Activated CD4-positive, alpha-beta T cell treated with anti-CD3 and anti-CD28 coated beads for 36 hours (primary cell): ENCODE measurements around the gene EPHB1. TPM values are rescaled to one million over a fixed set of nuclear protein-coding genes. Genes with fewer than 3 reads are reported as not detected.

ENCODE experiments used
- ATAC-seq: fragments of 200-7000 bp; cut with Tn5 transposase; one replicate; pipeline ENCODE4 v1.10.0; 2021; ENCODE audit warnings: mild to moderate bottlenecking, moderate library complexity
- CTCF ChIA-PET: fragments of 350-600 bp; sonication (Branson Sonifier 250); formaldehyde crosslinking; loops from one replicate; lab custom pipeline; 2021; ENCODE audit warnings: antibody characterized with exemption; lab: Charles Lee
- POLR2A ChIA-PET: fragments of 350-600 bp; sonication (Branson Sonifier 250); formaldehyde crosslinking; loops from one replicate; lab custom pipeline; 2021; ENCODE audit warnings: antibody characterized with exemption, inconsistent platforms; lab: Charles Lee
- DNase-seq: peaks from one replicate; pipeline ENCODE4 v3.0.0-alpha.2; 2020
- H3K27ac Mint-ChIP-seq: one replicate; pipeline ENCODE4 v1.8.0; 2021; ENCODE audit warnings: mixed read lengths
- H3K27me3 Mint-ChIP-seq: one replicate; pipeline ENCODE4 v1.8.0; 2021; ENCODE audit warnings: mixed read lengths
- H3K36me3 Mint-ChIP-seq: one replicate; pipeline ENCODE4 v1.8.0; 2021; ENCODE audit warnings: low read depth, mixed read lengths
- H3K4me1 Mint-ChIP-seq: one replicate; pipeline ENCODE4 v1.8.0; 2021; ENCODE audit warnings: mixed read lengths
- H3K4me3 Mint-ChIP-seq: one replicate; pipeline ENCODE4 v1.8.0; 2021; ENCODE audit warnings: mild to moderate bottlenecking, moderate library complexity, mixed read lengths
- H3K9me3 Mint-ChIP-seq: one replicate; pipeline ENCODE4 v1.8.0; 2021; ENCODE audit warnings: low read depth, mixed read lengths
- intact Hi-C, 2 experiments: fragments of 100-400 bp; cut with DNase I in 1 of 2; cut with micrococcal nuclease in 1 of 2; formaldehyde crosslinking; loops; one replicate each; pipeline versions ENCODE4 v1.14.2 to v1.15.1; 2022 to 2024; cut with DNase I, micrococcal nuclease
- total RNA-seq, 2 experiments: library from RNA; stranded (reverse); gene quantifications; one replicate each; pipeline ENCODE4 v1.2.3, GENCODE V29; 2021

The EPHB1 gene
- total RNA-seq, 2 experiments from 2014 or later: 0.60 to 0.98 TPM

DNA sequence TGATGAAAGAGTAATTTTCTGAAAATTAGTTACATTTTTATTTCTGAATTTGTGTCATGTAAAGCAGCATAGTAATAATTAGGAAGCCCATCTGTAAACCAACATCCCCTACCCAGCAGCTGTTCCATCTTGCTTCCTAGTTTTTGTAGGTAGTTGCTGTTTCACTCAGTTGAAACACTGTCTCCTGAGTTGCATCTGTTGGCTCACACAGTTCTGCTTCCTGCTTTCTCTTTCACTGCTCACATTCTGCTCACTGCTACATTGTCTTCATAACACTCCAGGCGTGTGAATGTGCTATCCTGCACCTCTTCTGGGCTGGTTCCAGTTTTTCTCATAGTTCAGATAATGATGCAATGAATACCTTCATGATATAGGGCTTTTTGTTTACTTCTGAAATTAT lies 123.4 kb downstream of the EPHB1 start:
- Mint-ChIP-seq H3K9me3 (no peaks in the 10 kb centered on the region), H3K4me1 (peaks cover 7% of the 10 kb centered on the region), H3K27me3 (peaks cover 4% of the 10 kb centered on the region), H3K4me3 (no peak overlapping the region), H3K27ac (no peak overlapping the region), H3K36me3 (no peaks in the 10 kb centered on the region)
- ATAC-seq (peak; percentile 55), DNase-seq (no peak)
- POLR2A ChIA-PET: no interaction called here
- intact Hi-C loops: no loop called here
- CTCF ChIA-PET: no interaction called here

GRCh38 chr3:134922101-134922500 lies 127.0 kb downstream of the EPHB1 start:
- no peak for ATAC-seq

DNA sequence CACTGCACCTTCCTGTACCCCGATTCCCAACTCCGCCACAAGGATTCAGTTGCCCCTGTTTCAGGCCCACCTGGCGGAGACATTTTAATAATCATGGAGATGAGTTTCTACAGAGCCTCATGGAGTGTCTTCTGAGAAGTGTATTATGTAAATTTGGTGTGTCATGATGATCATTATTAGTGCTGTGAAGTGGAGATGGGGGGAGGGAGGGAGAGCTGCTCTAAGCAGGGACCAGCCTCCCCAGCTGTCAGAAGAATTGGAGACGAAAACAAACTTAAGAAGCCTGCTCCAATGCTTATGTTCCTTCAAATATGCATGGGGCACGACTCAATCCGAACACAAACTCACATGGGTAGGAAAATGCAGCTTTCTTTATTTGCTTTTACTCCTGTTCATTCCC lies 127.8 kb downstream of the EPHB1 start:
- Mint-ChIP-seq H3K27me3 (peaks cover 11% of the 10 kb centered on the region), H3K36me3 (no peaks in the 10 kb centered on the region), H3K4me3 (no peak overlapping the region), H3K9me3 (peaks cover 6% of the 10 kb centered on the region), H3K27ac (no peak overlapping the region), H3K4me1 (peaks cover 7% of the 10 kb centered on the region)
- ChIA-PET POLR2A (no interaction called here), CTCF (no interaction called here)
- intact Hi-C loops: no loop called here
- DNase-seq (no peak), ATAC-seq (no peak)

More at GRCh38 chr3:134922101-134922500, 127.0 kb downstream of the EPHB1 start:
- Mint-ChIP-seq H3K4me3 (no peak overlapping the region), H3K4me1 (peaks cover 7% of the 10 kb centered on the region), H3K9me3 (peaks cover 6% of the 10 kb centered on the region), H3K27ac (no peak overlapping the region), H3K27me3 (peaks cover 11% of the 10 kb centered on the region), H3K36me3 (no peaks in the 10 kb centered on the region)
- CTCF ChIA-PET: no interaction called here
- POLR2A ChIA-PET: no interaction called here
- no peak for DNase-seq
- intact Hi-C loops: no loop called here

GRCh38 chr3:134923286-134923685 lies 128.2 kb downstream of the EPHB1 start:
- Mint-ChIP-seq H3K27me3 (peaks cover 8% of the 10 kb centered on the region), H3K4me3 (no peak overlapping the region), H3K36me3 (no peaks in the 10 kb centered on the region), H3K4me1 (peaks cover 6% of the 10 kb centered on the region), H3K9me3 (peaks cover 6% of the 10 kb centered on the region), H3K27ac (no peak overlapping the region)
- ATAC-seq (no peak), DNase-seq (no peak)
- ChIA-PET CTCF (no interaction called here), POLR2A (no interaction called here)
- intact Hi-C loops: no loop called here

GRCh38 chr3:134927599-134927998 lies 132.5 kb downstream of the EPHB1 start:
- CTCF ChIA-PET: no interaction called here

DNA sequence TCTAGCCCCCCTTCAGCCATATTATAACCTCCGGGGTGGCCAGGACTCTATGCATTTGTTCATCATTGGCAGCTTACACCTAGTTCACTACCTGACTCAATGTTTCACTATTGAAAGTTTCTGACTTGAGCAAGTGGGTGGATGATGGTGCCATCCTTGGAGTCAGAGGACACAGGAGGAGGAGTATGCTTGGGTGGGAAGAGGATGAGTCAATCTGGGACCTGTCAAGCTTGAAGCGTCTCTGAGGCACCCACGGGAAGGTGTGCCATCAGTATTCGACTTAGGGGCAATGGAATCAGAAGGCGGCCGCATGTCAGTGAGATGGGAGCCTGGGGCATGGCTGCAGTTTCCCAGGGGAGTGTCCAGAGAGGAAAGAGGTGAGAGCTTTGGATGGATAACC lies 133.3 kb downstream of the EPHB1 start:
- H3K4me3 Mint-ChIP-seq: no peak overlapping the region
- CTCF ChIA-PET: interaction anchor here (0.5 kb wide), 1 partner anchor 132 kb away, joined by 3 read pairs; no protein-coding TSS in a partner anchor
- ATAC-seq (peak; percentile 74), DNase-seq (peak; percentile 25)
- H3K9me3 Mint-ChIP-seq: peaks cover 6% of the 10 kb centered on the region
- H3K27me3 Mint-ChIP-seq: peaks cover 7% of the 10 kb centered on the region
- POLR2A ChIA-PET: no interaction called here
- H3K4me1 Mint-ChIP-seq: peaks cover 17% of the 10 kb centered on the region
- H3K27ac Mint-ChIP-seq: no peak overlapping the region
- intact Hi-C loops: no loop called here
- no peaks in the 10 kb centered on the region for H3K36me3 Mint-ChIP-seq

More at GRCh38 chr3:134927599-134927998, 132.5 kb downstream of the EPHB1 start:
- no peaks in the 10 kb centered on the region for H3K36me3 Mint-ChIP-seq
- DNase-seq (no peak), ATAC-seq (no peak)
- peaks cover 7% of the 10 kb centered on the region for H3K27me3 Mint-ChIP-seq
- intact Hi-C loops: no loop called here
- POLR2A ChIA-PET: no interaction called here
- H3K27ac Mint-ChIP-seq: no peak overlapping the region
- H3K9me3 Mint-ChIP-seq: peaks cover 6% of the 10 kb centered on the region
- H3K4me1 Mint-ChIP-seq: peaks cover 17% of the 10 kb centered on the region
- no peak overlapping the region for H3K4me3 Mint-ChIP-seq

DNA sequence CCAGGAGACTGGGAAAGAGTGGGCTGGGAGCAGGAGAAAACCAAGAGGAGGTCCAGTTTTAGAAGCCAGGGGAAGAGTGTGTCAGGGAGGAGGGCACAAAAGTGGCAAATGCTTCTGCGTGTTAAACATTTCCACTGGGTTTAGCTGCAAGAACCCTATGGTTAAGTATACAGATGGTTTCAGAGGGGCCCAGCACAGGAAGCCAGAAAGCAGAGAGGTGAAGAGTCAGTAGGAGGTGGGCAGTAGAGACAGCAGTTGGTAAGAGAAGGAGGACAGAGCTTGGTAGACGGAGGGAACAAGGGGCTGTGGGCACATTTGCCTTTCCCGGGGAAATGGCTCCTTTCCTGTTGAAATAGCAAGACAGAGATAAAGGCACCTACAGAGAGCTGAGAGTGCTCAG lies 133.8 kb downstream of the EPHB1 start:
- ATAC-seq (peak; percentile 39), DNase-seq (no peak)
- no peak overlapping the region for H3K4me3 Mint-ChIP-seq
- POLR2A ChIA-PET: no interaction called here
- intact Hi-C loops: no loop called here
- H3K4me1 Mint-ChIP-seq: peaks cover 17% of the 10 kb centered on the region
- no peak overlapping the region for H3K27ac Mint-ChIP-seq
- CTCF ChIA-PET: no interaction called here
- no peaks in the 10 kb centered on the region for H3K36me3 Mint-ChIP-seq
- H3K27me3 Mint-ChIP-seq: peaks cover 7% of the 10 kb centered on the region
- peaks cover 6% of the 10 kb centered on the region for H3K9me3 Mint-ChIP-seq

- peaks cover 17% of the 10 kb centered on the region for H3K4me1 Mint-ChIP-seq
- ATAC-seq: peak; percentile 82
- no peak overlapping the region for H3K27ac Mint-ChIP-seq
- no peak for DNase-seq
- no peaks in the 10 kb centered on the region for H3K36me3 Mint-ChIP-seq
- H3K4me3 Mint-ChIP-seq: no peak overlapping the region
- ChIA-PET POLR2A (no interaction called here), CTCF (no interaction called here)
- intact Hi-C loops: loop anchor here in 1 of 2 experiments (1.0 kb wide), 1 partner anchor 128 kb away; no protein-coding TSS in a partner anchor
- H3K27me3 Mint-ChIP-seq: peaks cover 7% of the 10 kb centered on the region
- H3K9me3 Mint-ChIP-seq: peaks cover 2% of the 10 kb centered on the region
These were observed 134.9 kb downstream of the EPHB1 start for GRCh38 chr3:134929976-134930375.

DNA sequence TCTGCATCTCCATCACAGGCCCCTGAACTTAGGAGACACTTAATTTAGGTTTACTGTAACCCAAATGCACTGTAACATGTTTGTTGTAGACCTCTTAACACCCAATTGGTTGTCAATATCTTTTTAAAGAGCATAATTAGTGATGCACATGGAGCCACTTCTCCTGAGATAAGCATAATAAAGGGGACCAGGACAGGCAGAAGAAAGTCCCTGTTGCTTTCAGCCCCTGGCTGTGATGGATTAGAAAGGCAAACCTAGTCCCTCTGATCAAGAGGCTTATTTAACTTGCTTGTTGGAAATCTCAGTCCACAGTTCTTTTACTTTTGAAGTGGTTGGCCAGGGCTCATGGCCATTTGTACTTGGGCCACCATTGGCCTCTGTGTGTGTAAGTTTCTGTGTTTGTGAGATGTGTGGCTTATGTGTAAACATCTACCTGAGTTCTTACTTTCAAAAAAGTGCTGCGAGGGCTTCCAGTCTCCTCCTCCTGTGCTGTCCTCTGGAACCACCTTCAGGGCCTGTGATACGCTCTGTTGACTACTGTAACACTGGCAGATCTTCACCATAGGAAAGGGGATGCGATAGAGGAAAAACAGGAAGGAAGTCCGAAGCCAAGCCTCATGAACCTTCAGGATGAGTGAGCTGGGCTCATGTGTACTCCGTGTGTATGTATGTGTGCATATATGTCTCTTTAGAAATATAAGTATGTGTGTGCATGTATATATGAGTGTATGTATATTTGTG lies 136.2 kb downstream of the EPHB1 start:
- intact Hi-C loops: no loop called here
- Mint-ChIP-seq H3K4me3 (no peak overlapping the region), H3K36me3 (no peaks in the 10 kb centered on the region), H3K27me3 (peaks cover 4% of the 10 kb centered on the region), H3K9me3 (no peaks in the 10 kb centered on the region), H3K4me1 (peaks cover 17% of the 10 kb centered on the region), H3K27ac (no peak overlapping the region)
- ChIA-PET CTCF (no interaction called here), POLR2A (no interaction called here)
- DNase-seq: no peak
- no peak for ATAC-seq

- no peak overlapping the region for H3K27ac Mint-ChIP-seq
- H3K9me3 Mint-ChIP-seq: no peaks in the 10 kb centered on the region
- peaks cover 17% of the 10 kb centered on the region for H3K4me1 Mint-ChIP-seq
- ATAC-seq: no peak
- H3K36me3 Mint-ChIP-seq: no peaks in the 10 kb centered on the region
- intact Hi-C loops: no loop called here
- no peak for DNase-seq
- H3K4me3 Mint-ChIP-seq: no peak overlapping the region
- ChIA-PET POLR2A (no interaction called here), CTCF (interaction anchor here (1.1 kb wide), 1 partner anchor 135 kb away, joined by 4 read pairs; no protein-coding TSS in a partner anchor)
- H3K27me3 Mint-ChIP-seq: no peaks in the 10 kb centered on the region
These were observed 137.0 kb downstream of the EPHB1 start for GRCh38 chr3:134932035-134932434.

DNA sequence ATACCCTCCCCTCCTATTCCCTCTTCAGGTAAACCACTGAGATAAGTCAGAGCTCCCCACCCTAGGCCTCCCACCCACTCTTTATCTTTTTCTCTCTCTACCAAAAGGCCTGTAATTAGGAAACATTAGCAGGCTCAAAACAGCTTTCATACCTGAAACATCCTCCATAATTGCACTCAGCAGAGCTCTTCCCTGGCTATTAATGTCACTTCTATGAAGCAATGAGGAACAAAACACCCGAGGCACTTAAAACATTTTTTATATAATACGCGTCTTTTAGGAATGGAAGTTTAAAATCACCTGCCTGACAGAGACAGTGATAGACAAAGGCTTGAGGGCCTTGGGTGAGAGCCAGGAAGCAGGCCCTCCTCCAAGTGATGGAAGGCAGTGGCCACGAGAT lies 138.9 kb downstream of the EPHB1 start:
- DNase-seq (no peak), ATAC-seq (no peak)
- no peak overlapping the region for H3K27ac Mint-ChIP-seq
- H3K9me3 Mint-ChIP-seq: no peaks in the 10 kb centered on the region
- no peak overlapping the region for H3K4me3 Mint-ChIP-seq
- H3K4me1 Mint-ChIP-seq: peaks cover 7% of the 10 kb centered on the region
- ChIA-PET CTCF (no interaction called here), POLR2A (no interaction called here)
- no peaks in the 10 kb centered on the region for H3K36me3 Mint-ChIP-seq
- no peaks in the 10 kb centered on the region for H3K27me3 Mint-ChIP-seq
- intact Hi-C loops: no loop called here

- no peaks in the 10 kb centered on the region for H3K4me1 Mint-ChIP-seq
- DNase-seq (no peak), ATAC-seq (no peak)
- no peaks in the 10 kb centered on the region for H3K9me3 Mint-ChIP-seq
- no peak overlapping the region for H3K4me3 Mint-ChIP-seq
- intact Hi-C loops: no loop called here
- no peak overlapping the region for H3K27ac Mint-ChIP-seq
- H3K27me3 Mint-ChIP-seq: no peaks in the 10 kb centered on the region
- CTCF ChIA-PET: no interaction called here
- H3K36me3 Mint-ChIP-seq: no peaks in the 10 kb centered on the region
- POLR2A ChIA-PET: no interaction called here
These were observed 139.9 kb downstream of the EPHB1 start for GRCh38 chr3:134934933-134935332.
